ENCODE measurements around the gene LYZL2.
"Not testable (repeated sequence)": the region's sequence is repeated elsewhere in the genome, so short reads cannot be mapped to it uniquely, and the experiment has no call there.

The LYZL2 gene

GRCh38 chr10:30639946-30640786 is 10.6 kb upstream of the LYZL2 start:
- TF ChIP-seq CTCF (IDR thresholded peaks at IDR 0.05; ENCODE audit: insufficient read depth, missing control alignments) = peak; percentile 86
- DNase-seq (ENCODE audit: insufficient read length, low spot score) (peak; percentile 19), FAIRE-seq (no peak)

GRCh38 chr10:30637881-30638467 is 8.4 kb upstream of the LYZL2 start:
- DNase-seq (ENCODE audit: insufficient read length, low spot score) (no peak), FAIRE-seq (no peak)
- no peak for TF ChIP-seq CTCF (IDR thresholded peaks at IDR 0.05; ENCODE audit: insufficient read depth, missing control alignments)

DNA sequence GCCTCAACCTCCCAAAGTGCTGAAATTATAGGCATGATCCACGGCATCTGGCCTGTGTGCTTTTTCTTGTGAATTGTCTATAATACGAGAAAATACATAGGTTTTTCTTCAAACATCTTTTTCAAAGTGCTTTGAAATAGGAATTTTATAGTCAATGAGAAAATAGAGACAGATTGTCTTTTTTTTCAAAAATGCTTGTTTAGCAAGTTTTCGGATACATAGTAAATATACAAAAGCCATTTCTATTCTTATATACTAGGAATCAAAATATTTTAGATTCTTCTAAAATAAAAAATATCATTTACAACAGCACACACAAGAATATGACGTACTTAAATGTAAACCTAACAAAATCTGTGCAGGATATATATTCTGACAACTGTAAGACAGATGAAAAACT is 1.6 kb upstream of the LYZL2 start:
- DNase-seq (ENCODE audit: insufficient read length, low spot score) (no peak), FAIRE-seq (no peak)
- TF ChIP-seq CTCF (IDR thresholded peaks at IDR 0.05; ENCODE audit: insufficient read depth, missing control alignments) = no peak

- FAIRE-seq (no peak), DNase-seq (ENCODE audit: insufficient read length, low spot score) (no peak)
- TF ChIP-seq CTCF (IDR thresholded peaks at IDR 0.05; ENCODE audit: insufficient read depth, missing control alignments) = no peak
Measured at GRCh38 chr10:30630571-30630970, 1.0 kb upstream of the LYZL2 start.

DNA sequence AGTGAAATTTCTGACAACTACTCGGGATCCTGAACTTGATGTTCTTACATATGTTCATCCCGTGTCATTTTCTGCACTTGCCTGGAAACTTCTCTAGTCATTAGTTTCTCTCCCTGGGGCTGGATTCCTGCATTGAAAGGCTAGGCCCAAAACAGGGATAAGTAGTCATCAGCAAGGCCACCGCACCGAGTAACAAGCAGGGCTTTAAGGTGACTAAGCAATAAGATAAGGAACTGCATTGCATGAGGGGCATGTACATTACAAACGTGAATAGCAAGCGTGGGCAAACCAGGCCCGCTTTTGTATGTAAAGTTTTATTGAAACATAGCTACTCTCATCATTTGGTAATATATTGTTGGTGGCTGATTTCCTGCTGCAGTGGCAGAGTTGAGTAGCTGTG is 977 bp downstream of the LYZL2 start:
- FAIRE-seq; DNase-seq (ENCODE audit: insufficient read length, low spot score): not testable (repeated sequence)

- not testable (repeated sequence) for FAIRE-seq; DNase-seq (ENCODE audit: insufficient read length, low spot score)
Measured at GRCh38 chr10:30626837-30627236, 2.7 kb downstream of the LYZL2 start.

DNA sequence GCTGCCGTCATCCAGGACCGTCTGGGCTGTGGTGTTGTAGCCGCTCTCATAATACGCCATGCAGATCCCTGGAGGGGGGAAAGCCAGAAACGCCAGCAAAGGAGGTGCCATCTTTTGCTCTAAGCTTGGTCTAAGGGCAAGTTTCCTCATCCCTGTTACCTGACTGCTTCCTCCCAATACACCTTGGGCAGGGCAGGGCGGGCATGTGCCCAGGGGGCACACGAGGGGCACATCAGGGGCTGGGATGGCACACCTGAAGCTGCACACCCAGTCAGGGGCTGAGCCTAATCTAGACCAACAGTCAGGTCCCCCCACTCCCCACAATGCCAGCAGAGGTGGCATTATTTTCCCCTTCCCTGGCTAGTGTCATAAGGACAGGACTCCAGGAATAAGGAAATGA is 3.4 kb downstream of the LYZL2 start:
- FAIRE-seq = not testable (repeated sequence)

GRCh38 chr10:30625080-30625479 is 4.5 kb downstream of the LYZL2 start:
- TF ChIP-seq CTCF (IDR thresholded peaks at IDR 0.05; ENCODE audit: insufficient read depth, missing control alignments) = no peak
- DNase-seq (ENCODE audit: insufficient read length, low spot score) (no peak), FAIRE-seq (no peak)

More for the DNA sequence above, 3.4 kb downstream of the LYZL2 start:
- DNase-seq (ENCODE audit: insufficient read length, low spot score) = not testable (repeated sequence)
